ENCODE results near the gene PMF1.

DNA sequence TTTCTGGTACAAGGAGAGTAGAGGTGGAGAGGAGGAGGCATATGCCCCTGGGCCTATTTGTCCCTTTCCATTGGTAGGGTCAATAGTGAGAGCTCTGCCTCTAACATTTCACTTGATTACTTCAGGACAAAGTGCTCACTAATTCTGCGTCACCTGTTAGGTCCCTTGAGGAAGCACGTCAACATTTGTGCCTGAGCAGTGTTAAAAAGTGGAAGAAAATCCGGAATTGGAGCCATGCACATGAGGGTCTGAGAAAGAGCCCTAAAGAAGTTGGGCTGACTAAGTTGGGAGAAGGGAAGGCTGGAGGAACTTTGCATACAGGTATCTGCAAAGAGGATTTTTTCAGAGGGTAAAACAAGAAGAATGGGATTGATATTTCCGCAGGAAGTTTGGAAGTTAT is 17.0 kb upstream of the PMF1 start:
- TF ChIP-seq, protein P1, sequence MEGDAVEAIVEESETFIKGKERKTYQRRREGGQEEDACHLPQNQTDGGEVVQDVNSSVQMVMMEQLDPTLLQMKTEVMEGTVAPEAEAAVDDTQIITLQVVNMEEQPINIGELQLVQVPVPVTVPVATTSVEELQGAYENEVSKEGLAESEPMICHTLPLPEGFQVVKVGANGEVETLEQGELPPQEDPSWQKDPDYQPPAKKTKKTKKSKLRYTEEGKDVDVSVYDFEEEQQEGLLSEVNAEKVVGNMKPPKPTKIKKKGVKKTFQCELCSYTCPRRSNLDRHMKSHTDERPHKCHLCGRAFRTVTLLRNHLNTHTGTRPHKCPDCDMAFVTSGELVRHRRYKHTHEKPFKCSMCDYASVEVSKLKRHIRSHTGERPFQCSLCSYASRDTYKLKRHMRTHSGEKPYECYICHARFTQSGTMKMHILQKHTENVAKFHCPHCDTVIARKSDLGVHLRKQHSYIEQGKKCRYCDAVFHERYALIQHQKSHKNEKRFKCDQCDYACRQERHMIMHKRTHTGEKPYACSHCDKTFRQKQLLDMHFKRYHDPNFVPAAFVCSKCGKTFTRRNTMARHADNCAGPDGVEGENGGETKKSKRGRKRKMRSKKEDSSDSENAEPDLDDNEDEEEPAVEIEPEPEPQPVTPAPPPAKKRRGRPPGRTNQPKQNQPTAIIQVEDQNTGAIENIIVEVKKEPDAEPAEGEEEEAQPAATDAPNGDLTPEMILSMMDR (IDR thresholded peaks at IDR 0.05): no peak
- TF ChIP-seq, protein P2, sequence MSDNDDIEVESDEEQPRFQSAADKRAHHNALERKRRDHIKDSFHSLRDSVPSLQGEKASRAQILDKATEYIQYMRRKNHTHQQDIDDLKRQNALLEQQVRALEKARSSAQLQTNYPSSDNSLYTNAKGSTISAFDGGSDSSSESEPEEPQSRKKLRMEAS (IDR thresholded peaks at IDR 0.05): no peak

Data from A549 (cell line).